Stimulated activated CD4-positive, alpha-beta T cell treated with anti-CD3 and anti-CD28 coated beads, Interleukin-4, amount 100 ng/mL, for 4 hours (primary cell): ENCODE measurements around the gene GJA3.
A peak's percentile ranks its signal among the peaks of the same experiment; 100 is the strongest.

Source experiments
- DNase-seq, 2 experiments: peaks; one replicate each; pipeline ENCODE4 v3.0.0-alpha.2; 2020

The GJA3 gene

GRCh38 chr13:20148501-20149183, 12.2 kb downstream of the GJA3 start:
- no peak for DNase-seq

- DNase-seq: no peak
These were observed 14.5 kb downstream of the GJA3 start for GRCh38 chr13:20146381-20146780.

GRCh38 chr13:20145521-20145920, 15.3 kb downstream of the GJA3 start:
- no peak for DNase-seq

GRCh38 chr13:20144141-20144850, 16.6 kb downstream of the GJA3 start:
- DNase-seq: no peak

- DNase-seq: no peak
These were observed 17.8 kb downstream of the GJA3 start for GRCh38 chr13:20142927-20143480.

GRCh38 chr13:20142023-20142926, 18.6 kb downstream of the GJA3 start:
- no peak for DNase-seq

GRCh38 chr13:20141238-20142022, 19.4 kb downstream of the GJA3 start:
- no peak for DNase-seq

GRCh38 chr13:20140487-20140886, 20.4 kb downstream of the GJA3 start:
- DNase-seq: no peak

- no peak for DNase-seq
These were observed 23.0 kb downstream of the GJA3 start for GRCh38 chr13:20137875-20138274.

GRCh38 chr13:20136781-20137703, 23.8 kb downstream of the GJA3 start:
- DNase-seq: peak in 1 of 2 experiments; percentile 48

- DNase-seq: no peak
These were observed 26.1 kb downstream of the GJA3 start for GRCh38 chr13:20134732-20135131.

- DNase-seq: no peak
These were observed 28.7 kb downstream of the GJA3 start for GRCh38 chr13:20132052-20132634.

- DNase-seq: no peak
These were observed 29.6 kb downstream of the GJA3 start for GRCh38 chr13:20131057-20131832.

- DNase-seq: no peak
These were observed 30.2 kb downstream of the GJA3 start for GRCh38 chr13:20130652-20131051.

- no peak for DNase-seq
These were observed 30.8 kb downstream of the GJA3 start for GRCh38 chr13:20130012-20130411.

GRCh38 chr13:20129076-20129475, 31.8 kb downstream of the GJA3 start:
- DNase-seq: no peak

- DNase-seq: no peak
These were observed 32.4 kb downstream of the GJA3 start for GRCh38 chr13:20128459-20128931.

- peak in 1 of 2 experiments; percentile 33 for DNase-seq
These were observed 33.0 kb downstream of the GJA3 start for GRCh38 chr13:20127562-20128458.

GRCh38 chr13:20127262-20127561, 33.6 kb downstream of the GJA3 start:
- no peak for DNase-seq
